Gastroesophageal sphincter (tissue), 3 donors: ENCODE data around the gene KIF26A.

Experiments
- EP300 ChIP-seq: sonication (generic); formaldehyde crosslinking; IDR thresholded peaks from one replicate; pipeline ENCODE4 v1.6.1; 2017; ENCODE audit warnings: antibody characterized with exemption, mild to moderate bottlenecking
- POLR2A ChIP-seq, 2 donors: fragments of 450-650 bp; IDR thresholded peaks; one replicate each; pipeline ENCODE4 v1.6.1; 2017; ENCODE audit warnings: antibody characterized with exemption in 2 of 2, mild to moderate bottlenecking in 2 of 2, moderate library complexity in 1 of 2
- POLR2AphosphoS5 ChIP-seq: sonication (generic); formaldehyde crosslinking; IDR thresholded peaks from one replicate; pipeline ENCODE4 v1.6.1; 2017; ENCODE audit warnings: antibody characterized with exemption
- TF ChIP-seq, protein P1 (sequence below), 4 experiments: fragments of 200-600 bp in 2 of 4; fragments of 450-650 bp in 2 of 4; sonication (generic) in 1 of 4; IDR thresholded peaks; one replicate each; pipeline ENCODE4 v1.5.1; 2017 to 2019; ENCODE audit warnings: antibody characterized with exemption in 4 of 4, mild to moderate bottlenecking in 2 of 4, moderate library complexity in 2 of 4

DNA sequence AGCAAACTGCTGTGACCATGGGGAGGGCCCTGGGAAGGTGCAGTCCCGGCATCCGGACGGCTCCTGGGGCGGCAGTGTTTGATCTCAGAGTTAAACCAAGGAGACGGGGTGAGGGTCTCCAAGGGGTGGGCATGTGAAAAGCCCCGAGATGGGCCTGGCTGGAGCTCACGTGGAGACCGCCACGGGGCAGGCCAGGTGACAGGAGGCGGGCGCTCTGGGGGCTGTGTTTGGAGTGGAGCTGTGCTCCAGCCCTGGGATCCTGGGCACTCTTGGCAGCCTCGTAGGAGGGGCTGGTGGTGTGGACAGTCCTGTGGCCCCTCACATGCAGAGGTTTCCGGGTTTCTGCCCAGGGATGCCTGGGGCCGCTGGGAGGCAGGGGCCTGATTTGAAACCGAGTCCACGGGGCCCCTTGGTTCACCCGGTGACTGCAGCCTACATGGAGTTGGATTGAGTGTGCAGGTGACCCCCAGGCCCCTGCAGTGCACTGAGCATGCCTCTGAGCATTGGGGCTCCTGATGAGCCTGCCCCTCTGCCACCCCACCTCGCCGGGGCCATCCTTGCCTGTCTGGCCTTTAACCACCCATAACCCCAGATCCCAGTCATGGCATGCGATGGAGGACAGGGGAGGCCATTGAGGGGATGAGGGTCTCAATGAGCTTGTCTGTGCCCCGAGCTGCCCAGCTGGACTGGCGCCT lies 8.4 kb downstream of the KIF26A start:
- TF ChIP-seq POLR2A (IDR thresholded peaks at IDR 0.05) (no peak), EP300 (no peak), POLR2AphosphoS5 (no peak)
- TF ChIP-seq, protein P1, sequence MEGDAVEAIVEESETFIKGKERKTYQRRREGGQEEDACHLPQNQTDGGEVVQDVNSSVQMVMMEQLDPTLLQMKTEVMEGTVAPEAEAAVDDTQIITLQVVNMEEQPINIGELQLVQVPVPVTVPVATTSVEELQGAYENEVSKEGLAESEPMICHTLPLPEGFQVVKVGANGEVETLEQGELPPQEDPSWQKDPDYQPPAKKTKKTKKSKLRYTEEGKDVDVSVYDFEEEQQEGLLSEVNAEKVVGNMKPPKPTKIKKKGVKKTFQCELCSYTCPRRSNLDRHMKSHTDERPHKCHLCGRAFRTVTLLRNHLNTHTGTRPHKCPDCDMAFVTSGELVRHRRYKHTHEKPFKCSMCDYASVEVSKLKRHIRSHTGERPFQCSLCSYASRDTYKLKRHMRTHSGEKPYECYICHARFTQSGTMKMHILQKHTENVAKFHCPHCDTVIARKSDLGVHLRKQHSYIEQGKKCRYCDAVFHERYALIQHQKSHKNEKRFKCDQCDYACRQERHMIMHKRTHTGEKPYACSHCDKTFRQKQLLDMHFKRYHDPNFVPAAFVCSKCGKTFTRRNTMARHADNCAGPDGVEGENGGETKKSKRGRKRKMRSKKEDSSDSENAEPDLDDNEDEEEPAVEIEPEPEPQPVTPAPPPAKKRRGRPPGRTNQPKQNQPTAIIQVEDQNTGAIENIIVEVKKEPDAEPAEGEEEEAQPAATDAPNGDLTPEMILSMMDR (IDR thresholded peaks at IDR 0.05), result no peak
